Uterus (tissue), 4 donors: ENCODE results near the gene OGA. TPM values are rescaled to one million over a fixed set of nuclear protein-coding genes. Genes with fewer than 3 reads are reported as not detected.

Experiments used
- DNase-seq, 2 donors: peaks; one replicate each; pipeline ENCODE4 v3.0.0-alpha.2; 2019 to 2020
- H3K27ac ChIP-seq, 2 donors: fragments of 200-600 bp; sonication (generic); 1 replicate in 1 of 2; 2 replicates in 1 of 2; pipeline ENCODE4 v1.5.1; 2016 to 2018
- H3K27me3 ChIP-seq, 2 donors: fragments of 200-600 bp; sonication (generic); one replicate each; pipeline ENCODE4 v1.5.1; 2018 to 2019; ENCODE audit warnings: control low read depth in 1 of 2
- H3K36me3 ChIP-seq, 2 donors: fragments of 200-600 bp; sonication (generic); one replicate each; pipeline ENCODE4 v1.5.1; 2019; ENCODE audit warnings: control low read depth in 1 of 2
- H3K4me1 ChIP-seq, 2 donors: fragments of 200-600 bp; sonication (generic); one replicate each; pipeline ENCODE4 v1.5.1; 2018 to 2019; ENCODE audit warnings: control low read depth in 1 of 2
- H3K4me3 ChIP-seq, 2 donors: fragments of 200-600 bp; sonication (generic); 1 replicate in 1 of 2; 2 replicates in 1 of 2; pipeline ENCODE4 v1.5.1; 2018 to 2019; ENCODE audit warnings: mild to moderate bottlenecking in 1 of 2
- H3K9me3 ChIP-seq, 2 donors: fragments of 200-600 bp; sonication (generic); one replicate each; pipeline ENCODE4 v1.5.1; 2019; ENCODE audit warnings: control low read depth in 1 of 2
- POLR2A ChIP-seq, 2 donors: fragments of 450-650 bp; IDR thresholded peaks; one replicate each; pipeline ENCODE4 v1.6.1; 2016; ENCODE audit warnings: antibody characterized with exemption in 2 of 2, mild to moderate bottlenecking in 1 of 2, moderate library complexity in 1 of 2
- intact Hi-C: fragments of 100-400 bp; cut with DNase I; formaldehyde crosslinking; loops from one replicate; pipeline ENCODE4 v1.15.1; 2023; ENCODE audit warnings: low total_unique reads
- total RNA-seq, 4 donors: library from RNA; depleted of rRNA in 3 of 4; stranded (reverse); fragments of >200 nt in 3 of 4; gene quantifications; one replicate each; pipeline versions ENCODE4 v1.1.0 to v1.2.4, GENCODE V29; 2014 to 2023
- TF ChIP-seq, protein P1 (sequence below), 4 experiments: fragments of 200-600 bp in 2 of 4; fragments of 450-650 bp in 2 of 4; sonication (generic) in 2 of 4; IDR thresholded peaks; one replicate each; pipeline ENCODE4 v1.5.1; 2016 to 2019; ENCODE audit warnings: antibody characterized with exemption in 4 of 4, mild to moderate bottlenecking in 2 of 4, moderate library complexity in 1 of 4
- donor health status: DM: yes; HTN: yes; CAD: no.

OGA gene
- total RNA-seq, 4 donors from 2014 or later = 63.5 to 181 (median 156) TPM

DNA sequence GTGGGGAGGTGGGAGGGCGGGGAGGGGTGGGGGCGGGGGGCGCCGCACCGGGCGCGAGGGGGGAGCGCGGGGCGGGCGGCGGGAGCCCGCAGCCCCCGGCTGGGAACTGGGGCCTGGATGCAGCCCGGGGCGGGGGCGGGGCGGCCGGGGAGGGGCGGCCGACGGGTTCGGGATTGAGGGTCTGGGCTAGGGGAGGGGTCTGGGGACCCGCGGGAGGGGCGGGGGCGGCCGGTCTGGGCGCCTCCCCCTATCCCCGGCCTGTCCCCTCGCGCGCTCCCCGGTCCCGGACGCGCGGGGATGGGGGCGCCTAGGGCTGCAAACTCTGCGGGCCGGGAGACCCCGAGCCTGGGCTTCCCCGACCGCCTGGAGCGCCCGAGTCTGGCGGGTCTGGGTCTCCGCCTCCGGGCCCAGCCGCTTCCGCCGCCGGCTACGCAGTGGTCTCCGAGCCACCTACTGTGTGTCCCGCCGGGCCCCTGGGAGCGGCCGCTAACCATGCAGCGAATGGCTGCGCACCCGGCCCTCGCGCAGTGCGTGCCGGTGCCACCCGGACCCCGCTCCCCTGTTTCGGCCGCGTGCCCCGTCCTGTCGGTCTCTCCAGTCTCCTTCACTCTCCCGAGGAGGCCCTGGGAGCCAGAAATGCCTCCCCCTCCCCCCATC lies 42.0 kb downstream of the OGA start:
- no peak for TF ChIP-seq POLR2A (IDR thresholded peaks at IDR 0.05)
- TF ChIP-seq, protein P1, sequence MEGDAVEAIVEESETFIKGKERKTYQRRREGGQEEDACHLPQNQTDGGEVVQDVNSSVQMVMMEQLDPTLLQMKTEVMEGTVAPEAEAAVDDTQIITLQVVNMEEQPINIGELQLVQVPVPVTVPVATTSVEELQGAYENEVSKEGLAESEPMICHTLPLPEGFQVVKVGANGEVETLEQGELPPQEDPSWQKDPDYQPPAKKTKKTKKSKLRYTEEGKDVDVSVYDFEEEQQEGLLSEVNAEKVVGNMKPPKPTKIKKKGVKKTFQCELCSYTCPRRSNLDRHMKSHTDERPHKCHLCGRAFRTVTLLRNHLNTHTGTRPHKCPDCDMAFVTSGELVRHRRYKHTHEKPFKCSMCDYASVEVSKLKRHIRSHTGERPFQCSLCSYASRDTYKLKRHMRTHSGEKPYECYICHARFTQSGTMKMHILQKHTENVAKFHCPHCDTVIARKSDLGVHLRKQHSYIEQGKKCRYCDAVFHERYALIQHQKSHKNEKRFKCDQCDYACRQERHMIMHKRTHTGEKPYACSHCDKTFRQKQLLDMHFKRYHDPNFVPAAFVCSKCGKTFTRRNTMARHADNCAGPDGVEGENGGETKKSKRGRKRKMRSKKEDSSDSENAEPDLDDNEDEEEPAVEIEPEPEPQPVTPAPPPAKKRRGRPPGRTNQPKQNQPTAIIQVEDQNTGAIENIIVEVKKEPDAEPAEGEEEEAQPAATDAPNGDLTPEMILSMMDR (IDR thresholded peaks at IDR 0.05) = no peak
- no peak overlapping the region for H3K27ac ChIP-seq
- H3K4me3 ChIP-seq = no peak overlapping the region
- DNase-seq = no peak
- peaks cover 0 to 33% of the 10 kb centered on the region in 2 donors for H3K4me1 ChIP-seq
- no peaks in the 10 kb centered on the region for H3K36me3 ChIP-seq
- no peaks in the 10 kb centered on the region for H3K9me3 ChIP-seq
- intact Hi-C loops = loop anchor here (10.0 kb wide), 1 partner anchor 171 kb away; no protein-coding TSS in a partner anchor
- peaks cover 30 to 35% of the 10 kb centered on the region in 2 donors for H3K27me3 ChIP-seq

DNA sequence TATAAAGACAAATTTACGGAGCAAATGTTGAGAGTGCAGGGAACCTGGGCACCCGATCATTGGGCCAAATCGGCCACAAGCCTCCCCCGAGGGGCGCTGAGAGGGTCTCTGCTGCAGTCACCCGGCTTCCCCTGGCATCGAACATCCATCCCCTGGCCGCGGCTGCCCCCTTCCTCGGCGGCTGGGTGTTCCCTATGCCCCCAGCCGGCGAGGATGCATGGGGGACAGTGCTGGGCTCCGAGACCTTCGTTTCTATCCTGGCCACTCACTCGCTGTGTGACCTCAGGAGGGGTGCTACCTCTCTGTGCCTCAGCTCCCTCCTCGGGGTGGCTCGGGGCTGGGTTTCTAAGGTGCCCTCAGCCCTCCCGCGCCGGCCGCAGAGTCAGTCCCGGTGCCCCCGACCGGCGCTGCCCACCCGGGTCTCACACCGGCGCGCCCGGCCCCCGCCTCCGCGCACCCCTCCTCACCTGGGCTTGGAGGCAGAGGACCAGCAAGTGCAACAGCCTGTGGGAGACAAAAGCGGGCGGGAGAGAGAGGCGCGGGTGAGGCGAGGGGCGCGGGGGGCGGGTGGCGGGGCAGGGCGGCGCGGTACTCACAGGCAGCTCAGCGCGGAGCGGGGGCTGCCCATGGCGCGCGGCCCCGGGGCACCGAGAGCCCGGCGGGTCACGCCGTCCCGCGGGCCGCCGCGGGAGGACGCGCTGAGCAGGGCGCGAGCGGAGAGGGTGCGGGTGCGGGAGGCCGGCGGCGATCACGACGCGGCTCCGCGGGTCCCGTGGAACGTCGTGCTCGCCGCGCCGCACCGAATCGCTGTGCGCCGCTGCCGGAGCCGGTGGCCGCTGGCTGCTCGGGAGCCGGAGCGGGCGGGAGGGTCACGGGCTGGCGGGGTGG lies 42.7 kb downstream of the OGA start, which contains the start of gene FGF8:
FGF8 (minus strand) TSS at position 842 of the 888 bp plus-strand sequence; CDS start at position 628, 214 bp downstream.
- no peak within 1 kb of the TSS for H3K27ac ChIP-seq
- H3K4me3 ChIP-seq = no peak within 1 kb of the TSS
- DNase-seq = no peak
- TF ChIP-seq, protein P1 (IDR thresholded peaks at IDR 0.05) = no peak
- TF ChIP-seq POLR2A (IDR thresholded peaks at IDR 0.05) = no peak
- peaks cover 30 to 35% of the 10 kb centered on the region in 2 donors for H3K27me3 ChIP-seq
- H3K9me3 ChIP-seq = no peaks in the 10 kb centered on the region
- H3K4me1 ChIP-seq = peaks cover 0 to 30% of the 10 kb centered on the region in 2 donors
- no peaks in the 10 kb centered on the region for H3K36me3 ChIP-seq
- intact Hi-C loops = loop anchor here (10.0 kb wide), 1 partner anchor 171 kb away; no protein-coding TSS in a partner anchor

GRCh38 chr10:101774589-101775272 lies 43.5 kb downstream of the OGA start:
- H3K36me3 ChIP-seq = no peaks in the 10 kb centered on the region
- H3K27ac ChIP-seq = no peak overlapping the region
- peaks cover 29 to 35% of the 10 kb centered on the region in 2 donors for H3K27me3 ChIP-seq
- TF ChIP-seq, protein P1 (IDR thresholded peaks at IDR 0.05) = no peak
- TF ChIP-seq POLR2A (IDR thresholded peaks at IDR 0.05) = no peak
- intact Hi-C loops = loop anchor here (10.0 kb wide), 1 partner anchor 170 kb away; no protein-coding TSS in a partner anchor
- H3K4me1 ChIP-seq = peaks cover 0 to 23% of the 10 kb centered on the region in 2 donors
- H3K4me3 ChIP-seq = no peak overlapping the region
- no peak for DNase-seq
- H3K9me3 ChIP-seq = no peaks in the 10 kb centered on the region

DNA sequence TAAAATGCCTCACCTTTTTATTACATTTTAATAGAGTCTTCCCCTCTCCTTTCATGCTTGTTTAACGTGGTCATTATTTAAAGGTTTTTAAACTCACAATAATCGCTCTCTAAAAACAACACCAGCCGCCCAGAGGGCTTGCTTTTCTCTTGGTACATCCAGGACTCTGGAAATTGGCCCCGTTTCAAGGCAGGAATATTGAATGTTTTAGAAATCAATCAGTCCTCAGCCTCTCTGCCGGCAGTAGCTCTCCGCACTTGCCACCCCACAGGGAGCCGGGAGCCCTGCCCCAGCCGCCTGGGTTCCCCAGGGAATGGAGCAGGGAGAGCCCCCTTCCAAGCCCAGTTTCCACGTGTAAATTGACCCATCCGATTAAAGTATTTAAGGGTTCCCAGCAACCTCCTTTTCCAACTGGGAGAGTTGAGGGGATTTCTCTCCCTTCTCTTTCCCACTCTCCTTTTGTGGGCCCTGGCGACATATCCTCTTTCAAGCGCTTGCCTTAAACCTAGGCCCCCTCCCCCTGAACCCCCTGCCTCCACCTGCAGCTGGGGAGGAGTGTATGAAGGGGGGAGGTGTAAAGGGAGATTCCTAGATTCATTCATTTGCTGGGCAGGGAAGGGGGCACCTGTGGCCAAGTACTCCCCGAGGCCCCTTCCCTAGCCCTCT lies 44.2 kb downstream of the OGA start:
- no peak for DNase-seq
- no peaks in the 10 kb centered on the region for H3K36me3 ChIP-seq
- no peaks in the 10 kb centered on the region for H3K9me3 ChIP-seq
- TF ChIP-seq, protein P1 (IDR thresholded peaks at IDR 0.05) = no peak
- no peak for TF ChIP-seq POLR2A (IDR thresholded peaks at IDR 0.05)
- intact Hi-C loops = loop anchor here (10.0 kb wide), 1 partner anchor 169 kb away; no protein-coding TSS in a partner anchor
- peaks cover 26 to 35% of the 10 kb centered on the region in 2 donors for H3K27me3 ChIP-seq
- H3K4me3 ChIP-seq = no peak overlapping the region
- peaks cover 0 to 16% of the 10 kb centered on the region in 2 donors for H3K4me1 ChIP-seq
- H3K27ac ChIP-seq = no peak overlapping the region
